RWPE2 (cell line): ENCODE measurements around the gene CALML6.

Experiments used
- ATAC-seq: fragments of 200-7000 bp; cut with Tn5 transposase; 3 replicates; pipeline ENCODE4 v1.9.1; 2021; ENCODE audit warnings: low read depth
- DNase-seq: peaks from one replicate; pipeline ENCODE4 v3.0.0-alpha.2; 2020; ENCODE audit warnings: low spot score
- H3K27ac ChIP-seq: fragments of 450-650 bp; 2 replicates; pipeline ENCODE4 v1.5.1; 2017; ENCODE audit warnings: mild to moderate bottlenecking; ENCODE audit not compliant: poor library complexity, severe bottlenecking
- H3K27me3 ChIP-seq: fragments of 250-450 bp; sonication (Bioruptor Pico); 2 replicates; pipeline ENCODE4 v1.5.1; 2021; ENCODE audit warnings: mild to moderate bottlenecking, moderate library complexity; ENCODE audit not compliant: insufficient read depth, poor library complexity, severe bottlenecking
- H3K36me3 ChIP-seq: fragments of 250-450 bp; sonication (Bioruptor Pico); 2 replicates; pipeline ENCODE4 v1.5.1; 2020; ENCODE audit warnings: low read depth, mild to moderate bottlenecking, moderate library complexity
- H3K4me1 ChIP-seq: fragments of 250-450 bp; sonication (Bioruptor Pico); 2 replicates; pipeline ENCODE4 v1.5.1; 2021; ENCODE audit warnings: mild to moderate bottlenecking, moderate library complexity; ENCODE audit not compliant: insufficient read depth, poor library complexity, severe bottlenecking
- H3K4me3 ChIP-seq: fragments of 250-450 bp; sonication (Bioruptor Pico); 2 replicates; pipeline ENCODE4 v1.5.1; 2021; ENCODE audit warnings: mild to moderate bottlenecking, moderate library complexity; ENCODE audit not compliant: severe bottlenecking
- H3K9me3 ChIP-seq: fragments of 250-450 bp; sonication (Bioruptor Pico); 2 replicates; pipeline ENCODE4 v1.5.1; 2021; ENCODE audit warnings: mild to moderate bottlenecking, moderate library complexity; ENCODE audit not compliant: severe bottlenecking
- CTCF ChIP-seq: fragments of 450-650 bp; IDR thresholded peaks from one replicate; pipeline ENCODE4 v1.5.1; 2017; ENCODE audit warnings: mild to moderate bottlenecking, moderate library complexity; ENCODE audit not compliant: poor library complexity, severe bottlenecking

Gene CALML6

GRCh38 chr1:1964811-1965210, 49.8 kb downstream of the CALML6 start:
- Histone ChIP-seq H3K4me1 (peaks cover 15% of the 10 kb centered on the region), H3K27me3 (no peaks in the 10 kb centered on the region), H3K36me3 (no peaks in the 10 kb centered on the region), H3K4me3 (no peak overlapping the region), H3K27ac (no peak overlapping the region), H3K9me3 (no peaks in the 10 kb centered on the region)
- no peak for TF ChIP-seq CTCF
- no peak for ATAC-seq
- DNase-seq = peak; percentile 48

- H3K27me3 ChIP-seq = no peaks in the 10 kb centered on the region
- H3K4me1 ChIP-seq = peaks cover 15% of the 10 kb centered on the region
- ATAC-seq (no peak), DNase-seq (no peak)
- H3K9me3 ChIP-seq = no peaks in the 10 kb centered on the region
- H3K27ac ChIP-seq = no peak overlapping the region
- TF ChIP-seq CTCF = no peak
- H3K4me3 ChIP-seq = no peak overlapping the region
- no peaks in the 10 kb centered on the region for H3K36me3 ChIP-seq
These were observed 50.5 kb downstream of the CALML6 start for GRCh38 chr1:1965546-1965945.

- peaks cover 15% of the 10 kb centered on the region for H3K4me1 ChIP-seq
- H3K36me3 ChIP-seq = no peaks in the 10 kb centered on the region
- ATAC-seq = no peak
- no peak for TF ChIP-seq CTCF
- H3K27ac ChIP-seq = no peak overlapping the region
- no peak overlapping the region for H3K4me3 ChIP-seq
- DNase-seq = no peak
- no peaks in the 10 kb centered on the region for H3K9me3 ChIP-seq
- H3K27me3 ChIP-seq = no peaks in the 10 kb centered on the region
These were observed 51.1 kb downstream of the CALML6 start for GRCh38 chr1:1966071-1966740.
